Lower lobe of right lung (tissue), 2 donors: ENCODE data around the gene LIPG. TPM values are rescaled to one million over a fixed set of nuclear protein-coding genes. Genes with fewer than 3 reads are reported as not detected.

ENCODE experiments used
- ATAC-seq, 2 donors: fragments of 200-7000 bp; cut with Tn5 transposase; one replicate each; pipeline ENCODE4 v1.9.1; 2020 to 2022; ENCODE audit warnings: mild to moderate bottlenecking in 2 of 2, moderate library complexity in 2 of 2
- DNase-seq: peaks from one replicate; pipeline ENCODE4 v3.0.0-alpha.2; 2020
- H3K27ac ChIP-seq: fragments of 200-600 bp; one replicate; pipeline ENCODE4 v1.8.0; 2022
- H3K27me3 ChIP-seq: fragments of 200-600 bp; one replicate; pipeline ENCODE4 v1.8.0; 2022; ENCODE audit warnings: low read depth
- H3K36me3 ChIP-seq: fragments of 200-600 bp; one replicate; pipeline ENCODE4 v1.8.0; 2022; ENCODE audit warnings: mild to moderate bottlenecking
- H3K4me1 ChIP-seq: fragments of 200-600 bp; one replicate; pipeline ENCODE4 v1.8.0; 2022
- H3K4me3 ChIP-seq: fragments of 200-600 bp; one replicate; pipeline ENCODE4 v1.8.0; 2022; ENCODE audit warnings: mild to moderate bottlenecking
- H3K9me3 ChIP-seq: fragments of 200-600 bp; one replicate; pipeline ENCODE4 v1.8.0; 2022
- CTCF ChIP-seq: fragments of 200-600 bp; IDR thresholded peaks from one replicate; pipeline ENCODE4 v1.8.0; 2022; ENCODE audit warnings: antibody characterized with exemption, mild to moderate bottlenecking
- intact Hi-C: fragments of 100-400 bp; cut with DNase I; formaldehyde crosslinking; loops from one replicate; pipeline ENCODE4 v1.11.0; 2022
- total RNA-seq: library from RNA; stranded (reverse); fragmentation: NEBNext Ultra II Directional; extraction: Animal tissue kit (Norgen Biotek cat#: 25700); gene quantifications from one replicate; pipeline ENCODE4 v1.2.1, GENCODE V29; 2021
- donor health status: DM: no; HTN: yes; CAD: no; lungs with severe emphysema.

Gene LIPG
- total RNA-seq, 1 donor from 2014 or later = 3.7 TPM

- intact Hi-C loops = no loop called here
Observed at GRCh38 chr18:49563701-49564517, 2.1 kb downstream of the LIPG start.

GRCh38 chr18:49564518-49564834, 2.6 kb downstream of the LIPG start:
- intact Hi-C loops = no loop called here
- no peak for ATAC-seq

More at GRCh38 chr18:49563701-49564517, 2.1 kb downstream of the LIPG start:
- Histone ChIP-seq H3K36me3 (no peaks in the 10 kb centered on the region), H3K9me3 (no peaks in the 10 kb centered on the region), H3K4me1 (peaks cover 29% of the 10 kb centered on the region), H3K4me3 (no peak overlapping the region), H3K27ac (no peak overlapping the region), H3K27me3 (peaks cover 42% of the 10 kb centered on the region)
- ATAC-seq (no peak), DNase-seq (no peak)
- TF ChIP-seq CTCF = no peak

GRCh38 chr18:49565101-49565500, 3.2 kb downstream of the LIPG start:
- DNase-seq (no peak), ATAC-seq (no peak)
- peaks cover 40% of the 10 kb centered on the region for H3K27me3 ChIP-seq
- H3K9me3 ChIP-seq = no peaks in the 10 kb centered on the region
- peaks cover 29% of the 10 kb centered on the region for H3K4me1 ChIP-seq
- H3K36me3 ChIP-seq = no peaks in the 10 kb centered on the region
- no peak overlapping the region for H3K4me3 ChIP-seq
- TF ChIP-seq CTCF = no peak
- H3K27ac ChIP-seq = no peak overlapping the region
- intact Hi-C loops = no loop called here

More at GRCh38 chr18:49564518-49564834, 2.6 kb downstream of the LIPG start:
- Histone ChIP-seq H3K4me3 (no peak overlapping the region), H3K9me3 (no peaks in the 10 kb centered on the region), H3K36me3 (no peaks in the 10 kb centered on the region), H3K27ac (no peak overlapping the region), H3K4me1 (peaks cover 29% of the 10 kb centered on the region), H3K27me3 (peaks cover 42% of the 10 kb centered on the region)
- no peak for TF ChIP-seq CTCF
- DNase-seq = no peak

GRCh38 chr18:49565612-49566011, 3.8 kb downstream of the LIPG start:
- ATAC-seq (no peak), DNase-seq (no peak)
- H3K4me1 ChIP-seq = peaks cover 26% of the 10 kb centered on the region
- intact Hi-C loops = no loop called here
- H3K9me3 ChIP-seq = no peaks in the 10 kb centered on the region
- no peaks in the 10 kb centered on the region for H3K36me3 ChIP-seq
- H3K27me3 ChIP-seq = peaks cover 35% of the 10 kb centered on the region
- no peak for TF ChIP-seq CTCF
- H3K27ac ChIP-seq = no peak overlapping the region
- no peak overlapping the region for H3K4me3 ChIP-seq

- intact Hi-C loops = no loop called here
- H3K4me3 ChIP-seq = no peak overlapping the region
- H3K36me3 ChIP-seq = no peaks in the 10 kb centered on the region
- no peak overlapping the region for H3K27ac ChIP-seq
- ATAC-seq (no peak), DNase-seq (no peak)
- H3K27me3 ChIP-seq = peaks cover 28% of the 10 kb centered on the region
- no peaks in the 10 kb centered on the region for H3K9me3 ChIP-seq
- TF ChIP-seq CTCF = no peak
- H3K4me1 ChIP-seq = peaks cover 19% of the 10 kb centered on the region
Observed at GRCh38 chr18:49566217-49566770, 4.4 kb downstream of the LIPG start.
